K562 (cell line): ENCODE data around the gene MGAT4B. TPM values are rescaled to one million over a fixed set of nuclear protein-coding genes. Genes with fewer than 3 reads are reported as not detected.

Experiments
- microRNA counts: library from miRNA; unstranded; fragments of <30 nt; microRNA quantifications from one replicate; lab custom pipeline; 2016
- microRNA-seq: library from miRNA; unstranded; fragments of <30 nt; microRNA quantifications from one replicate; pipeline ENCODE4, GENCODE V29; 2018; ENCODE audit warnings: borderline microRNAs expressed
- polyA plus RNA-seq, 8 experiments: library from polyadenylated mRNA; depleted of rRNA in 4 of 8; stranded (reverse) in 5 of 8; unstranded in 3 of 8; fragments of >200 nt; fragmentation: Nextera tagmentation in 2 of 8; fragmentation: Illumina TruSeq in 1 of 8; extraction: Ambion mirVana in 2 of 8; extraction: Trizol in 1 of 8; gene quantifications; 2 replicates each; pipeline versions ENCODE4 v1.2.1 to v1.2.3, GENCODE V29; 2011 to 2014; ENCODE audit warnings: inconsistent platforms in 1 of 8, missing spikeins in 1 of 8
- small RNA-seq: library from RNA; depleted of rRNA; stranded (forward); fragments of <200 nt; gene quantifications from one replicate; pipeline ENCODE3, GENCODE V24; 2014
- total RNA-seq, 7 experiments: library from RNA; depleted of rRNA in 6 of 7; stranded (reverse); fragments of >200 nt in 6 of 7; fragmentation: Illumina TruSeq in 2 of 7; extraction: Trizol in 2 of 7; gene quantifications; 2 replicates each; pipeline versions ENCODE4 v1.2.1 to v1.2.3, GENCODE V29; 2011 to 2021; ENCODE audit warnings: low replicate concordance in 1 of 7

Gene MGAT4B
- total and polyA plus RNA-seq, 9 of the 15 experiments (the other 6 are each of a cell fraction or from before 2014, with no cell fraction given), result 0.34 to 133 (median 75.4) TPM

MicroRNAs encoded within 50 kb of the gene (microRNA counts, 767-probe panel; counts per million panel counts)
- microRNA hsa-miR-1229 (lab: Ali Mortazavi, UCI), result not detected

Small RNA genes lying within 50 kb of the gene (microRNA-seq; reads per million reads assigned to microRNA genes)
- 1.5 reads per million, percentile 19 among the genes with 10 or more reads in this experiment for gene MIR1229

Small RNA genes lying within 50 kb of the gene (small RNA-seq; reads per million reads assigned to genes)
- gene MIR1229 (not detected), gene RF00019 (not detected)

Other genes starting within 250 kb of the MGAT4B start
Only the 7 nearest of the 8 such genes appear.
- gene CBY3, start 125.8 kb downstream of the MGAT4B start, total RNA-seq (2014; rRNA removed), result not detected in 2 replicates
- gene CBY3, start 125.8 kb downstream of the MGAT4B start, total RNA-seq (2014; rRNA removed; fragmentation: Illumina TruSeq; extraction: Trizol), result not detected in 2 replicates
- gene CBY3, start 125.8 kb downstream of the MGAT4B start, total RNA-seq (2015; rRNA removed; fragmentation: Illumina TruSeq; extraction: Trizol), result not detected in 2 replicates
- gene CBY3, start 125.8 kb downstream of the MGAT4B start, total RNA-seq (2021), result not detected in 2 replicates
- not detected in 2 replicates for gene CBY3, start 125.8 kb downstream of the MGAT4B start, polyA plus RNA-seq (2011; rRNA removed)
- gene CBY3, start 125.8 kb downstream of the MGAT4B start, polyA plus RNA-seq (2014; fragmentation: Illumina TruSeq; extraction: Trizol), result not detected in 2 replicates
- gene CBY3, start 125.8 kb downstream of the MGAT4B start, polyA plus RNA-seq (2014; fragmentation: Nextera tagmentation; extraction: Ambion mirVana), result not detected
- not detected in 2 replicates for gene CBY3, start 125.8 kb downstream of the MGAT4B start, polyA plus RNA-seq (2014; rRNA removed)
- 353 and 366 TPM in 2 replicates for gene CANX, start 107.9 kb downstream of the MGAT4B start, total RNA-seq (2014; rRNA removed)
- 589 and 672 TPM in 2 replicates for gene CANX, start 107.9 kb downstream of the MGAT4B start, total RNA-seq (2014; rRNA removed; fragmentation: Illumina TruSeq; extraction: Trizol)
- gene CANX, start 107.9 kb downstream of the MGAT4B start, total RNA-seq (2015; rRNA removed; fragmentation: Illumina TruSeq; extraction: Trizol), result 630 and 666 TPM in 2 replicates
- gene CANX, start 107.9 kb downstream of the MGAT4B start, total RNA-seq (2021), result 707 and 758 TPM in 2 replicates
- 893 and 901 TPM in 2 replicates for gene CANX, start 107.9 kb downstream of the MGAT4B start, polyA plus RNA-seq (2011; rRNA removed)
- gene CANX, start 107.9 kb downstream of the MGAT4B start, polyA plus RNA-seq (2014; fragmentation: Illumina TruSeq; extraction: Trizol), result 483 and 593 TPM in 2 replicates
- gene CANX, start 107.9 kb downstream of the MGAT4B start, polyA plus RNA-seq (2014; fragmentation: Nextera tagmentation; extraction: Ambion mirVana), result 100 to 1,000 TPM; 155 to 221 TPM
- 402 and 423 TPM in 2 replicates for gene CANX, start 107.9 kb downstream of the MGAT4B start, polyA plus RNA-seq (2014; rRNA removed)
- 7.0 and 9.4 TPM in 2 replicates for gene MAML1, start 74.0 kb downstream of the MGAT4B start, total RNA-seq (2014; rRNA removed)
- gene MAML1, start 74.0 kb downstream of the MGAT4B start, total RNA-seq (2014; rRNA removed; fragmentation: Illumina TruSeq; extraction: Trizol), result 4.8 and 4.9 TPM in 2 replicates
- 7.0 and 7.5 TPM in 2 replicates for gene MAML1, start 74.0 kb downstream of the MGAT4B start, total RNA-seq (2015; rRNA removed; fragmentation: Illumina TruSeq; extraction: Trizol)
- 16.1 and 18.4 TPM in 2 replicates for gene MAML1, start 74.0 kb downstream of the MGAT4B start, total RNA-seq (2021)
- gene MAML1, start 74.0 kb downstream of the MGAT4B start, polyA plus RNA-seq (2011; rRNA removed), result 4.3 and 8.2 TPM in 2 replicates
- gene MAML1, start 74.0 kb downstream of the MGAT4B start, polyA plus RNA-seq (2014; fragmentation: Illumina TruSeq; extraction: Trizol), result 12.7 and 13.4 TPM in 2 replicates
- gene MAML1, start 74.0 kb downstream of the MGAT4B start, polyA plus RNA-seq (2014; fragmentation: Nextera tagmentation; extraction: Ambion mirVana), result under 1 TPM; 0.32 to 0.45 TPM
- gene MAML1, start 74.0 kb downstream of the MGAT4B start, polyA plus RNA-seq (2014; rRNA removed), result 10.1 and 10.6 TPM in 2 replicates
- 0.77 TPM in 1 of 2 replicates, not detected in the other for gene LTC4S, start 12.9 kb downstream of the MGAT4B start, total RNA-seq (2014; rRNA removed)
- gene LTC4S, start 12.9 kb downstream of the MGAT4B start, total RNA-seq (2014; rRNA removed; fragmentation: Illumina TruSeq; extraction: Trizol), result not detected in 2 replicates
- not detected in 2 replicates for gene LTC4S, start 12.9 kb downstream of the MGAT4B start, total RNA-seq (2015; rRNA removed; fragmentation: Illumina TruSeq; extraction: Trizol)
- 0.51 and 0.75 TPM in 2 replicates for gene LTC4S, start 12.9 kb downstream of the MGAT4B start, total RNA-seq (2021)
- not detected in 2 replicates for gene LTC4S, start 12.9 kb downstream of the MGAT4B start, polyA plus RNA-seq (2011; rRNA removed)
- gene LTC4S, start 12.9 kb downstream of the MGAT4B start, polyA plus RNA-seq (2014; fragmentation: Illumina TruSeq; extraction: Trizol), result not detected in 2 replicates
- not detected for gene LTC4S, start 12.9 kb downstream of the MGAT4B start, polyA plus RNA-seq (2014; fragmentation: Nextera tagmentation; extraction: Ambion mirVana)
- gene LTC4S, start 12.9 kb downstream of the MGAT4B start, polyA plus RNA-seq (2014; rRNA removed), result 0.17 TPM in 1 of 2 replicates, not detected in the other
- gene SQSTM1, start 14.0 kb upstream of the MGAT4B start, total RNA-seq (2014; rRNA removed), result 148 and 236 TPM in 2 replicates
- 32.0 and 37.6 TPM in 2 replicates for gene SQSTM1, start 14.0 kb upstream of the MGAT4B start, total RNA-seq (2014; rRNA removed; fragmentation: Illumina TruSeq; extraction: Trizol)
- 107 and 109 TPM in 2 replicates for gene SQSTM1, start 14.0 kb upstream of the MGAT4B start, total RNA-seq (2015; rRNA removed; fragmentation: Illumina TruSeq; extraction: Trizol)
- 148 and 151 TPM in 2 replicates for gene SQSTM1, start 14.0 kb upstream of the MGAT4B start, total RNA-seq (2021)
- gene SQSTM1, start 14.0 kb upstream of the MGAT4B start, polyA plus RNA-seq (2011; rRNA removed), result 44.8 and 45.2 TPM in 2 replicates
- gene SQSTM1, start 14.0 kb upstream of the MGAT4B start, polyA plus RNA-seq (2014; fragmentation: Illumina TruSeq; extraction: Trizol), result 75.0 and 79.8 TPM in 2 replicates
- 1 to 10 TPM; 5.6 to 8.2 TPM for gene SQSTM1, start 14.0 kb upstream of the MGAT4B start, polyA plus RNA-seq (2014; fragmentation: Nextera tagmentation; extraction: Ambion mirVana)
- gene SQSTM1, start 14.0 kb upstream of the MGAT4B start, polyA plus RNA-seq (2014; rRNA removed), result 64.0 and 70.7 TPM in 2 replicates
- gene MRNIP, start 52.0 kb upstream of the MGAT4B start, total RNA-seq (2014; rRNA removed), result 16.8 and 22.7 TPM in 2 replicates
- gene MRNIP, start 52.0 kb upstream of the MGAT4B start, total RNA-seq (2014; rRNA removed; fragmentation: Illumina TruSeq; extraction: Trizol), result 7.2 and 9.7 TPM in 2 replicates
- gene MRNIP, start 52.0 kb upstream of the MGAT4B start, total RNA-seq (2015; rRNA removed; fragmentation: Illumina TruSeq; extraction: Trizol), result 10.4 and 12.2 TPM in 2 replicates
- gene MRNIP, start 52.0 kb upstream of the MGAT4B start, total RNA-seq (2021), result 18.4 and 20.7 TPM in 2 replicates
- 25.6 and 35.4 TPM in 2 replicates for gene MRNIP, start 52.0 kb upstream of the MGAT4B start, polyA plus RNA-seq (2011; rRNA removed)
- 18.0 and 18.5 TPM in 2 replicates for gene MRNIP, start 52.0 kb upstream of the MGAT4B start, polyA plus RNA-seq (2014; fragmentation: Illumina TruSeq; extraction: Trizol)
- gene MRNIP, start 52.0 kb upstream of the MGAT4B start, polyA plus RNA-seq (2014; fragmentation: Nextera tagmentation; extraction: Ambion mirVana), result 1 to 10 TPM; 3.6 to 6.2 TPM
- gene MRNIP, start 52.0 kb upstream of the MGAT4B start, polyA plus RNA-seq (2014; rRNA removed), result 39.0 and 42.7 TPM in 2 replicates
- 16.1 and 24.0 TPM in 2 replicates for gene TBC1D9B, start 101.0 kb upstream of the MGAT4B start, total RNA-seq (2014; rRNA removed)
- 13.0 and 20.7 TPM in 2 replicates for gene TBC1D9B, start 101.0 kb upstream of the MGAT4B start, total RNA-seq (2014; rRNA removed; fragmentation: Illumina TruSeq; extraction: Trizol)
- 35.8 and 36.6 TPM in 2 replicates for gene TBC1D9B, start 101.0 kb upstream of the MGAT4B start, total RNA-seq (2015; rRNA removed; fragmentation: Illumina TruSeq; extraction: Trizol)
- 54.3 and 59.1 TPM in 2 replicates for gene TBC1D9B, start 101.0 kb upstream of the MGAT4B start, total RNA-seq (2021)
- 33.5 and 46.0 TPM in 2 replicates for gene TBC1D9B, start 101.0 kb upstream of the MGAT4B start, polyA plus RNA-seq (2011; rRNA removed)
- gene TBC1D9B, start 101.0 kb upstream of the MGAT4B start, polyA plus RNA-seq (2014; fragmentation: Illumina TruSeq; extraction: Trizol), result 33.7 and 37.5 TPM in 2 replicates
- 1 to 10 TPM; 2.9 to 4.2 TPM for gene TBC1D9B, start 101.0 kb upstream of the MGAT4B start, polyA plus RNA-seq (2014; fragmentation: Nextera tagmentation; extraction: Ambion mirVana)
- 43.7 and 51.0 TPM in 2 replicates for gene TBC1D9B, start 101.0 kb upstream of the MGAT4B start, polyA plus RNA-seq (2014; rRNA removed)